Stimulated activated CD8-positive, alpha-beta memory T cell treated with anti-CD3 and anti-CD28 coated beads, Interleukin-7, amount 100 ng/mL, for 4 hours (primary cell): ENCODE data around the gene CCDC40.
"Not testable (repeated sequence)": the region's sequence is repeated elsewhere in the genome, so short reads cannot be mapped to it uniquely, and the experiment has no call there.

ENCODE experiments used
- DNase-seq, 2 donors: peaks; one replicate each; pipeline ENCODE4 v3.0.0-alpha.2; 2020; ENCODE audit warnings: low read depth in 2 of 2

Gene CCDC40

GRCh38 chr17:80081596-80081995, 45.2 kb downstream of the CCDC40 start:
- no peak for DNase-seq

DNA sequence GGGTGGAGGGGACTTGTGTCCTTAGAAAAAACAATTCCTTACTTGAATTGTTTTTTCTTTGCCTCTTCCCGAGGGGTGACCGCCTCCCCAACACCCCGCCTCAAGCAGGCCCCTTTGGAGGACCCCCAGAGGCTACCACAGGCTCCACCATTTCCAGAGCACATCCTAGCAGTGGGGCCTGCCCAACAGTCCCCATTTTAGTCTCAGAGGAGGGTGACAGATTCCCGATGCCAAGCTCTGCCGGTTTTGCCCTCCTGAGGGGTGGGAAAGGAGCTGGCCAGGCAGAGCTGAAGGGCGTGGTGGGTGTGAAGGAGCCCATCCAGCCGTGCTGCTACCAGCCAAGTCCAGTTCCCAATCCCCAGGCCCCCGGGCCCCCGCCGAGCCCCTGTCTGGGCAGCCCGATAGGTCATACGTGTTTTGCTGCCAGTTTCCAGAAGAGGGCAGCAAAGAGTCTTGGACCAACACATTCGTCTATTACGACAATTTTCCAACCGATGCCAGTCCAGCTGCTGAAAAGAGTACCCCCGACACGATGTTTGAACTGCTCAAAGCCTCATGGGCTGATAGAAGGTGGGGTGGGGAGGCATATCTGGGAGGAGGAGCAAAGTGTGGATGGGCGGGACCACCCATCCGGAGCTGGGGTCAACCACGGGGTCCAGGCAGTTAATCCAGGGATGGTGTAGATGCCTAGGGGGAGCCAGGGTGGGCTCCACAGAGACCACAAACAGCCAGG, 46.1 kb downstream of the CCDC40 start:
- peak; percentile 32 to 37 for DNase-seq

DNA sequence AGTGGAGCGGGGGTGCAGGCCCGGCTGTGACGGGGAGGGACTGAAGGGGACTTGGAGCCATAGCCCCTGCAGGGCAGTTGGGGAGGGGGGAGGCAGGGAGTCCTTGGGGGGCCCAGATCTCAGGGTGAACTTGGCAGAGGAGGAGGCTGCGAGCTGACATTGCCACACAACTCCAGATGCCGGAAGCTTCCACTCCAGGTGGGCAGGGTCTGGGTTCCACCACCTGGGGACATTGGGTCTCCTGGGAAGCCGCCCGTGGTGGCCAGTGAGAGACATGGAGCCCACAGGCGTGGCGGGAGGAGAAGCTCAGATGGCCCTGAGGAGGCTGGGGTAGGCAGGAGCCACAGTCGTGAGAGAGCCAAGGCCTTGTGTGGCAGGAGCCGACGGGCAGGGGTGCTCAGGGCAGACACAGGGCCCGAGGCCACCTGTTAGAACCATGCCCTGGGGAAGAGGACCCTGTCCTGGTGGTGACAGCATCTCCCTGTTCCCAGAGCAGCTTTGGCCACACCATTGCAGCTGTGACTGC, 46.8 kb downstream of the CCDC40 start:
- DNase-seq = no peak

DNA sequence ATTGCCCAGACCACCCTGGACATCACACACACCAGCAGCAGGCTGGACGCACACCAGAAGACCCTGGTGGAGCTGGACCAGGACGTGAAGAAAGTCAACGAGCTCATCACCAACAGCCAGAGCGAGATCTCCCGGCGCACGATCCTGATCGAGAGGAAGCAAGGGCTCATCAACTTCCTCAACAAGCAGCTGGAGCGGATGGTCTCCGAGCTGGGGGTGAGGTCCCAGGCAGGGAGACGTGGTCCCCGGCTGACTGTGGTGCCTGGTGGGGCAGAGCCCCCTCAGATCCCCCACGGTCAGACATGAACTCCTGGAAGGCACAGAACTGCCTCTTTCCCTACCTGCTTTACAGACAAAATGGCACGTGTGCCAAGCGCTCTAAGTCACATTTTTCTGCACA, 48.3 kb downstream of the CCDC40 start:
- DNase-seq = no peak

DNA sequence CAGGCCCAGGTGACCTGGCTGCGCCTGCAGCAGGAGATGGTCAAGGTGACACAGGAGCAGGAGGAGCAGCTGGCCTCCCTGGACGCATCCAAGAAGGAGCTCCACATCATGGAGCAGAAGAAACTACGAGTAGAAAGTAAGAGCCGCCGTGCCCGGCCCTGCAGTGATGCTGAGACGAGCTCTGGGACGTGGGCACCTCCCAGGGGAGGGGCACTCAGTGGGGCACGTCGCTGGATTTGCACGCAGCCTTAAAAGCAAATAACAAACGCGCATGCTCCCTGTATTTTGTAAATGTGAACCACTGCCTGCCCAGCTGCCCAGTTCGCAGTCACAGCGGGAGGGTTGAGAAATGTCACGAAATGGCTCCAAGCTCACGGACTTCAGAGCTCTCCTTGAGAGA, 49.6 kb downstream of the CCDC40 start:
- DNase-seq = no peak

DNA sequence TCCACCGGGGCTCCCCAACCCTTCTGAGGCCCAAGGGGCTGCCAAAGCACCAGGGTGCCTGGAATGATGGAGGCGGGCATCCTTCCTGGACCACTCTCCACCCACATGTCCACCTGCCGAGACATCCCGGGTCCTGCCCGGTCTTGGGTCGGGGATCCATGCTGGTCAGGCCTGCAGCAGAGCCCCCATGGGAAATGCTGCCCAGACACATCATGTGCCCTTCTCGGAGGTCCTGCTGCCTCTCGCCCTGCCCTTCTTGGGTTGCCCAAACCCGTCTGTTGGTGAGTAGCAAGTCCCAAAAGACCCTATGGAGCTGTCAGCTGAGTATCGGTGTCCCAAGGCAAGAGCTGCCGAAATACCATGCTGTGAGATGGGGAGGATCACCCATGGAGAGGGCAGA, 50.2 kb downstream of the CCDC40 start:
- DNase-seq = no peak

GRCh38 chr17:80087346-80088265, 51.2 kb downstream of the CCDC40 start:
- no peak for DNase-seq

DNA sequence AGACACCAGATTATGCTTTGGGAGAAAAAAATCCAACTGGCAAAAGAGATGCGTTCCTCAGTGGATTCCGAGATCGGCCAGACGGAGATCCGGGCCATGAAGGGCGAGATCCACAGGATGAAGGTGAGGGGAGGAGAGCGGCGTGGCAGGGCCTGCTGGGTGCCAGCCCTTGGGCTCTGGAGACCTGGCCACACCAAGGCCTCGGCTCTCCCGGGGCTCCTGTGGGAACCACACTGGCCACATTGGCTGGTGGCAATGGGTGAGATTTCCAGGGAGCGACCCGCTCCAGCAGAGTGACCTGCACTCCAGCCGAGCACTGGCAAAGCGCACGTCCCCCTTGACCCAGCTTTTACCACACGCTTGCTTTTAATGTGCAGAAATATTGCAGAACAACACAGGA, 53.3 kb downstream of the CCDC40 start:
- no peak for DNase-seq

DNA sequence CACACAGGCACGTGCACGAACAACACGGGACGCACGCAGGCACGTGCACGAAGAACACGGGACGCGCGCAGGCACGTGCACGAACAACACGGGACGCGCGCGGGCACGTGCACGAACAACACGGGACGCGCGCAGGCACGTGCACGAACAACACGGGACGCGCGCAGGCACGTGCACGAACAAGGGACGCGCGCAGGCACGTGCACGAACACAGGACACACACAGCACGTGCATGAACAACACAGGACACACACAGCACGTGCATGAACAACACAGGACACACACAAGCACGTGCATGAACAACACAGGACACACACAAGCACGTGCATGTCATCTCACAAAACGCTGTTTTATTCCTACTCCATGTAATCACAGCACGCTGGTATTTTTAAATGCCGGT, 53.7 kb downstream of the CCDC40 start:
- not testable (repeated sequence) for DNase-seq

DNA sequence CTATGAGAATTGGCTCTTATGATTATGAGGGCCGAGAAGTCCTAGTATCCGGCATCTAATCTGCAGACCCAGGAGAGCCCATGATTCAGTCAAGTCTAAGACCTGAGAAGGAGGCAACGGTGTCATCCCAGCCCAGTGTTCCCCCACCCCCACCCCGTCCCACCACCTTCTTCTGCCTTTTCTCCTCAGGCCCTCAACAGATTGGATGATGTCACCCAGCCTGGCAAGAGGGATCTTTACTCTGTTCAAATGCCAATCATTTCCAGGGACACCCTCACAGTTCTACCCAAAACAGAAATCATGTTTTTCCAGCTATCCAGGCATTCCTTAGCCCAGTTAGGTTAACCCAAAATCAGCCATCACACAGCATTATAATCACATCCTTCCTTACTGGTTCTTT, 54.9 kb downstream of the CCDC40 start:
- DNase-seq = no peak

GRCh38 chr17:80092959-80093358, 56.5 kb downstream of the CCDC40 start:
- no peak for DNase-seq

GRCh38 chr17:80095038-80095843, 58.8 kb downstream of the CCDC40 start:
- DNase-seq = no peak

- no peak for DNase-seq
Observed at GRCh38 chr17:80095844-80096475, 59.5 kb downstream of the CCDC40 start.

GRCh38 chr17:80096561-80097021, 60.1 kb downstream of the CCDC40 start:
- no peak for DNase-seq

- DNase-seq = no peak
Observed at GRCh38 chr17:80097127-80097621, 60.7 kb downstream of the CCDC40 start.

DNA sequence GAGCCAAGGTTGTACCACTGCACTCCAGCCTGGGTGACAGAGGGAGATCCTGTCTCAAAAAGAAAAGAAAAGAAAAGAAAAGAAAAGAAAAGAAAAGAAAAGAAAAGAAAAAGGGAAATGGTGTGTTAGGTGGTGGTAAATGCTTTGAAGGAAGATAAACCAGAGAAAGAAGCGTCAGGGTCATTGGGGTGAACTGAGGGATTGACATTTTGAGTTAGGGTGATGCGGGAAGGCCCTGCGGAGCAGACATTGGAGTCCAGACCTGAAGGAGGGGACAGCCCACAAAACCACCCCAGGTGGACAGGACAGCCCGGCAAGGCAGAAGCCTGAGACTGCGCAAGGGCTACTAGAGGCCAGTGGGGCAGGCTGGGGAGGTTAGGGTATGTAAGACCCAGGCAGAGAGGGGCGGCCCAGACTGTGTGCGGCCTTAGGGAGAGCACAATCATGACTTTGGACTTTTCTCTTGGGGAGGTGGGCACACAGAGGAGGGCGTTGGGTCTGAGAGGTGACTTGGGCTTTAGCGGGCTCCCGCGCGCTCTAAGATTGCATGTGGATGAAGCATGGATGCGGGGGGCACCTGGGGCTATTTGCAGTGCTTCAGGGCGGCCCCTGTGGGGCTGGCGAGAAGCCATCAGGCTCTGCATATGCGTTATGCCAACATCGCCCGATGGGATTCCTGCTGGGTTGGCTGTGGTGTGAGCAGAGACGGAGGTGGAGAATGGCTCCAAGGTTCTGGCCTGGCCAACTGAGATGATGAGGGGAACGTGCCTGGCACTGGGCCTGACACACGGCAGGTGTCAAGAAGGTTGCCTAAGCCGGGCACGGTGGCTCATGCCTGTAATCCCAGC, 61.6 kb downstream of the CCDC40 start:
- no peak for DNase-seq

GRCh38 chr17:80099291-80100034, 63.0 kb downstream of the CCDC40 start:
- DNase-seq = no peak

GRCh38 chr17:80100035-80100323, 63.5 kb downstream of the CCDC40 start:
- DNase-seq = no peak
